ENCODE results near the gene IER5L.
"Not testable (repeated sequence)": the region's sequence is repeated elsewhere in the genome, so short reads cannot be mapped to it uniquely, and the experiment has no call there.

Gene IER5L

DNA sequence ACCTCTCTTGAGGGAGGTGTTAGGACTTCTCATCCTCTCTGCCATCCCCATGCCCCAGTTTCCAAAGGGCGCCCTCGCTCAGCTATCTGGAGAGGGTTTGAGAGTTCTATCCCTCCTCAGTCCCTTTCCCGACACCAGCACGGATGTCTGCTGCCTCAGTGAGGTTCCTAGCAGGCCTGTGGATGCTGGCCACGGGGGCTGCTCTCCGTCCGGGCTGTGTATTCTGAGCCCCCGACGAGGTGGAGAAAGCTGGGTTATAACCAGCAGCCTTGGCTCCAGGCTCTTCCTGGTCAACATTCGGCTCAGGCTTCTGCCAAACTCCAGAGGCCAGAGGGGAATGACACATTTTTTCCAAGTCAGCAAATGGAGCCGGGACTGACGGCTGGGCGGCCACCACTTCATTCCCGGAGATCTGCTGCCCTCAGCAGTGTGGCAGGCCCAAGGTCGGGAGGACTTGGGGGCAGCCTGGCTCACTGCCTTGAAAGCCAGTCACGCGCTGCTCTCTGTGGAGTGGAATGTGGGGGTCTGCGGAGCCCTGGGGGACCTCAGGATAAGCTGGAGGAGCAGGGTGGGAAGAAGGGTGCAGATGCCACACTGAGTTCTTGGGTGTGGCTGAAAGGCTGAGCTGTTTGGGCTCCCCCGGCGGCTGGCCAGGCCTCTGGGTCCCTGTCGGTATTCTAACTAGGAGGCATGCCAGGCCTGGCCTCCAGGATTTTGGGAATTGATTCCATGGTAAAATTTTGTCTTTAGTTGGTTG is 39.4 kb downstream of the IER5L start:
- DNase-seq (ENCODE audit: low read depth), result no peak

DNA sequence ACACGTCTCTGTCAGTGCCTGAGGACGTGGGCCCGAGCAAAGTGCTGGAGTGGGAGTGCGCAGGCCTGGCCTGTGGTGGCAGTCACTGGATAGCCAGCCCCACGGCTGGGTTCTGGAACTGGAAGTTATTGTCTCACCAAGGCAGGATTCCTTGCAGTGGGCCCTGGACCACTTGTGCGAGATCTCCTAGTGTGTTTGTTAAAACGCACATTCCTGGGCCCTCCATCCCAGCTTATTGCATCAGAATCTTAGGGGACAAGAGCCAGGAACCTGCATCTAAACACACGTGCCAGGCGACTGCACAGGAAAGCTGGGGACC is 40.0 kb downstream of the IER5L start:
- DNase-seq (ENCODE audit: low read depth), result no peak

DNA sequence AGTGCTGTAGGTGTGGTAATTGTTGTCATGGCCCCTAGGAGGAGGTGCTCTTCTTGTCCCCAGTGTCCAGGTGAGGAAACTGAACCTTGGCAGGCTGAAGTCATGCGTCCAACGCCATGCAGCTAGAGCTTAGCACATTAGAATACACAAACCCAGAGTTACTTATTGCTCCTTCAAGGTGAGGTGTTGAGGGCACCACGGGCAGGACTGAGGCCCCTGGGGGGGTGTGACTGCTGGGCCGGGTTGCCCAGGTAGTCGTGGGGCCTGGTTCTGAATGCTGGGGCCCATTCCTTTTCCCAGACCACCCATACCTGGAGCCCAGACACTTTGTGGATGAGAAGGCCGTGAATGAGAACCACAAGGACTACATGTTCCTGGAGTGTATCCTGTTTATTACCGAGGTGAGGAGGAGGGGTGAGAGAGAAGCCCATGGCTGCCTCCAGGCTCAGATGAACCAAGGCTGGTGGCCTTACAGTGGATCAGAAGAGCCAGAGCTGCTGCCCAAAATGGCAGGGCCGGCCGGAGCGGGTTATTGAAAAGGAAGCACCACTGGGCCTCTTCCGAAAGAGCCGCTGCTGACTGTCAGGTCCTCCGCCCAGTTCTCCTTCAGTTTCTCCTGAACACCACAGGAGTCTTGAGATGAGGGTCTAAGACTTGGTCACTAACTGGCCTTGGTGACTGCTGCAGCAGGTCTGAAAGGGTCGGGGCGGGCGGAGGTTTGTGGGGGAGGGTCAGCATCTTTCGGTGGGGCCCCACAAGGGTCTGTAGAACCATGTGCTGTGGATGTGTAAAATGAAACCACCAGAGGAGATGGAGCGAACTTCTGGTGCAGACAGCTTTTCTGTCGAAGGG is 40.5 kb downstream of the IER5L start:
- no peak for DNase-seq (ENCODE audit: low read depth)

DNA sequence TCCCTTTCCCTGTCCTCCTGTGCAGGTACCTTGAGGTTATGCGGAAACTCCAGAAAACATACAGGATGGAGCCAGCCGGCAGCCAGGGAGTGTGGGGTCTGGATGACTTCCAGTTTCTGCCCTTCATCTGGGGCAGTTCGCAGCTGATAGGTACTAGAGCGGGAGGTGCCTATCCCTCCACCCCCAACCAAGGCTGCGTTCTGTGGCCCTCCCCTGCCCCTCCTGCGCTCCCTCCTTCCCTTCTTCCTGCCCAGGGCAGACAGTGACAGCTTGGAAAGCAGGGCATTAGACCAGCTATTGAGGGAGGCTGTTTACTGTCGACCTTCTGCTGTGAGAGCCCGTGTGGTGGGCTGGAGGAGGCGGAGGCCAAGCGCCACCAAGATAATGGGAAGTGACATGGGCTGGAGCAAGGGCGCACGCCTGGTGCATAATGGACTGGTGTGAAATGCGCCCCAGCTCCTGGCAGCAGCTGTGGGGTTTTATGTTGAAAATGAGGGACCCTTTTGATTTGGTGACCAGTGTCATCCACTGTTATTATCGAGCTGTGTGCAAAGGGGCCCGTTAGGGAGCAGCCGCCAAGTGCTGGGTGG is 41.5 kb downstream of the IER5L start:
- DNase-seq (ENCODE audit: low read depth), result no peak

DNA sequence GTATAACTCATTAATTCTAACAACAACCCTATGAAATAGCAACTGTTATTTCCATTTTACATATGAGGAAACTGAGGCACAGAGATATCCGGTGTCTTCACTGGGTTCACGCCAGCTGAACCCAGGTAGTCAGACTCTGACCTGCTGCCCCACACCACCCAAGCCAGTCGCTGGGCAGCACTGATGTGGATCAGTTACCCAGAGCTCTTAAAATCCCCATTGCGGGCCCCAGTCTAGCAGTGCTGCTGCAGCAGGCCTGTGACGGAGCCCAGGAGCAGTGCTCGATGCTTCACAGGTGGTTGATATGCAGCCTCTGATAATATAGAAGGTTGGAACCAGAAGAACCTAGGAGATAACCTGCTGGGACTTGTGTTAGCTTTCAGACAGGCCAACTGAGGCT is 42.6 kb downstream of the IER5L start:
- no peak for DNase-seq (ENCODE audit: low read depth)

DNA sequence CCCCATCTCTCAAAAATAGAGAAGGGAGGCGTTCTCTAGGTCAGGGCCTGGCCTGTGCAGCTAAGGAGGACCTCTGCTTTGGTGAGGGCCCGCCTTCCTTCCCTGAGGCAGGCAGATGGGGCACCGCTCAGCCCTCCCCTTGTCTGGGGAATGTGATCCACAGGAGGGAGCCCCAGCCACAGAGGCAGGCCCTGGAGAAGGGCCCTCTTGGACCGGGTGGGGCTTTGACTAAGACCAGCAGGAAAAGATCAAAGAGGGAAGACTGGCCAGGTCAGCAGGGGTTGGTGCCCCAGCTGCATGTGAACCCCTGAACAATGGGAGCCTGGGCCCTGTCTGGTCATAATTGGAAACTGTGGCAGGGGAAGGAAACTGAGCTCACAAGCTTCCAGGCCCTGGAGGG is 45.0 kb downstream of the IER5L start:
- DNase-seq (ENCODE audit: low read depth), result no peak

DNA sequence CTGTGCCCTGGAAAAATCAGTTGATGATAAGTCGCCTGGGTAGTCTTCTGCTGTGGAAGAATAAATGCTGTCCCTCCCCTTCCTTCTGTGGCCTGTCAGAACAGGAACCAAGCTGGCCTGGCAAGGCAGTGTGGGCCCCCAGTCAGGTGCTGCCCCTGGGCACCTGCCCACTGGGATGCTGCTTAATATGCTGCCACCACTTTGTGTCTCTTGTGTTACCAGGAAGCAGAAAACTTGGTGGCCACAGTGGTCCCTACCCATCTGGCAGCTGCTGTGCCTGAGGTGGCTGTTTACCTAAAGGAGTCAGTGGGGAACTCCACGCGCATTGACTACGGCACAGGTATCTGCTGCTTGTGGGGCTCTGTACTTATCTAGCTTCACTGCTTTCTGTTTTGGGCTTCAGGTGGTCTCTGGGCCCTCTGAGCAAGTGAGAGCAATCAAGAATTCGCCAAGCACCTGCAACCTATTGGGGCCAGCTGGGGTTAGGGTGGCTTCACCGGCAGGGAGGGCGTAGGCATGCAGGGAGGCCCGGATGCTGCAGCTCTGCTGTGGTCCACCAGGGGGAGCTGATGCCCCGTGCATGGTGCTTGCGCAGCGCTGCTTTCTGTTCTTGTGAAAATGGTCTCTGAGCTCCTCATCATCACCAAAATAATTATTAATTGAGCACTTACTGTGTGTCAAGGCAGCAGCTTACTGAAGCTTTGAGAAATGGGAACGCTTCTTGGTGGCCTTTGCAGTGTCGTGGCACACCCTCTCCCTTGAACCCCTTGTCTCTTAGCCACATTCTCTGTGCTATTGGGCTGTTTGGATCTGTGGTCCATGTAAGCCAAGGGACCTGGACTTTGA is 46.5 kb downstream of the IER5L start:
- peak; percentile 76 for DNase-seq (ENCODE audit: low read depth)

DNA sequence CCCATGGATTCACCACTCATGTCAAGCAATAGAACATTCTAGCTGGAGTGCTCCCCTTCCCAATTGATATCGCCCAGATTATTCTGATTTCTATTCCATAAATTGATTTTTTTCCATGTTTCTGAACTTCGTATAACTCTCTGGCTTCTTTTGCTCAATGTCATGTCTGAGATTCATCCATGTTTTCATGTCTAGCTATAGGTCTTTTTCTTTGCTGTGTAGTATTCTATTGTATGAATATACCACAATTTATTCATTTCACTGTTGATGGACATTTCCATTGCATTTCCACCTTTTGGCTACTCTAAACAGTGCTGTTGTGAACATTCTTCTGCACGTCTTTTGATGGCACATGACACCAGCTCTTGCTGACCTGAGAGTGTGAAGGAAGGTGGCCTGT is 47.3 kb downstream of the IER5L start:
- DNase-seq (ENCODE audit: low read depth), result no peak

DNA sequence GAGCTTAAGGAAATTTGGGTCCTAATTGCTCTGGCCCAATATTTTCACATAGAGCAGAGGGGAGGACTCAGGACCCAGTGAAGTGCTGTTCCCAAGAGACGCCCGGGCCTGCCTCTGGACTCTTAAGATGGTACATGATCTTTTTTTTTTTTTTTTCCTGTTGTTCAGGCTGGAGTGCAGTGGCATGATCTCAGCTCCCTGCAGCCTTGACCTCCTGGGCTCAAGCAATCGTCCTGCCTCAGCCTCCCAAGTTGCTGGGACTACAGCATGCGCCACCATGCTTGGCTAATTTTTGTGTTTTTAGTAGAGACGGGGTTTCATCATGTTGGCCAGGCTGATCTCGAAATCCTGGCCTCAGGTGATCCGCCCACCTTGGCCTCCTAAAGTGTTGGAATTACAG is 47.8 kb downstream of the IER5L start:
- not testable (repeated sequence) for DNase-seq (ENCODE audit: low read depth)

DNA sequence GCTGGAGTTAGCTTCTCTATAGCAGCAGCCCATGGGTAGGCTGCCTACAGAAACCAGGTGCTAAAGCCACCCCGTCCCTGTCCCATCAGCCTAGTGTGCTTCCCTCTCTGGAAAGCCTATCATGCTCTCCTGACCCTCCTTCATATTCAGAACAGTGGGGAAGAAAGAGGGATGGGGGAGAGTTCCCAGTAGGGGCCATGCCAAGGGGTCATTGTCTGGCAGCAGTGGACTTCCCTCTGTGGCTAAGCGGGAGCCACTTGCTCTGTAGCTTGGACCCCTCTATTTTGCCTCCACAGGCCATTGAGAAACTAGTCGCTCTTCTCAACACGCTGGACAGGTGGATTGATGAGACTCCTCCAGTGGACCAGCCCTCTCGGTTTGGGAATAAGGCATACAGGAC is 49.4 kb downstream of the IER5L start:
- DNase-seq (ENCODE audit: low read depth), result no peak

DNA sequence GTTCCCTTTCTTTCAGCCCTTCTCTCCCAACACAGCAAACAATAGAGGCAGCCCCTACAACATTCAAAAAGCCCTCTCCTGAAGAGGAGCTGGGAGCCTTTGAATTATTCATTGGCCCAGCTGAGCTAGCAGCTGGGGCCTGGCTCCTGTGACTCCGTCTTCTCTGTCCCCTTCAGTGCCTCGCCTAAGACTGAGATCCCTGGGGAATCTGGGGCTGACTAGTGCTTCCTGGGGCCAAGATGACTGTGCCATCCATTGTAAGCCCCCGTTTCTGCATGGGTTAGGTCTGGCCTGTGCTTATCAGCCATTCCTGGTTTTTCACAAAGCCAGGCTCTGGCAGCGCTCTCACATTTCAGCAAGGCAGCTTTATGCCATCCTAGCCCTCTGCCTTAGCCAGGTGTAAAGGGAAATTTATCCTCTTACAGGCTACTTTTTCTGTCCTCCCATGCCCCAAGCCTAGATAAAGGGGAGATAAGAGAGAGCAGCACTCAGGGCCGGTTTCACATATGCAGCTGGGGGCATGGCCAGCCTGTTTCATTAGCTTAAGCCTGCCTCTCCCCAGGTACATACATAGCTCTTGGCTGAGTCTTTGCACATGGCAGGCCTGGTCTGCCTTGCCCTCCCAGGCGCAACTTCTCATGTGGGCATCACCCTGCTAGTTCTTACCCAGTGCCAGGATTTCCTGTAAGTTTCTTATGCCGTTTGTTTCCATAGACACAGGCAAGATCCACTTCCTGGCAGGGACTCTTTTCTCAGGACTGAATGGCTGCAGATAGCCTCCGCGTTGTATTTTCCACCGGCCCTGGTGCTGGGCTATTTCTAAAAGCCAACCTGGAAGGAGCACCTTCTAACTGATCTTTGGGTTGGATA is 51.1 kb downstream of the IER5L start:
- DNase-seq (ENCODE audit: low read depth), result no peak
